HEK293T (cell line): ENCODE measurements around the gene RBBP4.

Experiments
- ARNT ChIP-seq: fragments of 450-650 bp; IDR thresholded peaks from 2 replicates; pipeline ENCODE4 v1.6.1; 2017; ENCODE audit warnings: mild to moderate bottlenecking
- BHLHE40 ChIP-seq: fragments of 450-650 bp; IDR thresholded peaks from 2 replicates; pipeline ENCODE4 v1.6.1; 2016; ENCODE audit warnings: mild to moderate bottlenecking, moderate library complexity, borderline replicate concordance
- CTBP1 ChIP-seq: fragments of 450-650 bp; IDR thresholded peaks from 2 replicates; pipeline ENCODE4 v1.6.1; 2016; ENCODE audit warnings: borderline replicate concordance
- ELF4 ChIP-seq: fragments of 450-650 bp; IDR thresholded peaks from 2 replicates; pipeline ENCODE4 v1.6.1; 2017; ENCODE audit warnings: antibody characterized with exemption
- FOXA1 ChIP-seq: fragments of 450-650 bp; IDR thresholded peaks from 2 replicates; pipeline ENCODE4 v1.6.1; 2016; ENCODE audit warnings: mild to moderate bottlenecking
- FOXK2 ChIP-seq: fragments of 450-650 bp; IDR thresholded peaks from 2 replicates; pipeline ENCODE4 v1.6.1; 2016; ENCODE audit warnings: mild to moderate bottlenecking
- FOXM1 ChIP-seq: fragments of 450-650 bp; IDR thresholded peaks from 2 replicates; pipeline ENCODE4 v1.6.1; 2017; ENCODE audit warnings: mild to moderate bottlenecking, borderline replicate concordance
- HDGF ChIP-seq: fragments of 450-650 bp; IDR thresholded peaks from 2 replicates; pipeline ENCODE4 v1.6.1; 2017; ENCODE audit warnings: antibody characterized with exemption, borderline replicate concordance
- SP1 ChIP-seq: fragments of 450-650 bp; IDR thresholded peaks from 2 replicates; pipeline ENCODE4 v1.6.1; 2017
- SUZ12 ChIP-seq: fragments of 450-650 bp; IDR thresholded peaks from 2 replicates; pipeline ENCODE4 v1.6.1; 2016; ENCODE audit warnings: mild to moderate bottlenecking

DNA sequence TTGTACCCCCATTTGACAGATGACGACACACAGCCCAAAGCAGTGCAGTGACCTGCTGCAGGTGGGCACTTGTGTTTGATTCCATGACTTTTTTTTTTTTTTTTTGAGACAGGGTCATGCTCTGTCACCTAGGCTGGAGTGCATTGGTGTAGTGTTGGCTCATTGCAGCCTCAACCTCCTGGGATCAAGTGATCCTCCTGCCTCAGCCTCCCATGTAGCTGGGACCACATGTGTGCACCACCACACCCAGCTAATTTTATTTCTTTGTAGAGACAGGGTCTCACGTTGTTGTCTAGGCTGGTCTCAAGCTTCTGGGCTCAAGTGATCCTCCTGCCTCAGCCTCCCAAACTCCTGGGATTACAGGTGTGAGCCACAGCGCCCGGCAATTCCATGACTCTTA lies 66.5 kb downstream of the RBBP4 start:
- TF ChIP-seq SUZ12 = no peak
- no peak for TF ChIP-seq FOXM1
- no peak for TF ChIP-seq FOXA1
- TF ChIP-seq CTBP1 = no peak
- no peak for TF ChIP-seq SP1
- TF ChIP-seq ELF4 = no peak
- no peak for TF ChIP-seq HDGF
- no peak for TF ChIP-seq ARNT
- TF ChIP-seq FOXK2 = no peak
- no peak for TF ChIP-seq BHLHE40
